ENCODE measurements around the gene NCMAP.

DNA sequence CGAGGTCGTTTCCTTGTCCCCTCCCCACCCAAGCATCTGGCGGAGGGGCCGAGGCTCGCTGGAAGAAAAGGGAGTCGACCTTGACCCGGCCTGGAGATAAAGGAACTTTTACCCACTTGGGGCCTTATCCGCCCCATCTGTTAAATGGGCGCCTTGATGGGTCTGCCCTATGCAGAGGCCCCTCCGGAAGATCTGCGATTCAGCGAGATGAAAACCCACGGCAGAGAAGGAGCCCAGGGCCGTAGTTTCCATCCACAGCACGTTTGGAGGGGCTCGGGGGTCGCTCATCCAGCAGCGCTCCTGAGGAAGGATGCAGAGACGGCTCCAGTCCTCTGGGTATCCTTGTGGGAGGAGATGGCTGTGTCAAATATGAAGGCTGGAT, 518 bp downstream of the NCMAP start:
- TF ChIP-seq RAD21 (IDR thresholded peaks at IDR 0.05; ENCODE audit: low read length) (no peak), POLR2A (IDR thresholded peaks at IDR 0.05; ENCODE audit: low read depth, low read length) (no peak), MAFK (IDR thresholded peaks at IDR 0.05; ENCODE audit: low read depth, low read length) (no peak), SMC3 (IDR thresholded peaks at IDR 0.05; ENCODE audit: low read depth, low read length) (no peak), FOS (IDR thresholded peaks at IDR 0.05; ENCODE audit: low read depth, low read length) (no peak), BHLHE40 (IDR thresholded peaks at IDR 0.05; ENCODE audit: low read depth, low read length) (no peak)
- TF ChIP-seq, protein P1, sequence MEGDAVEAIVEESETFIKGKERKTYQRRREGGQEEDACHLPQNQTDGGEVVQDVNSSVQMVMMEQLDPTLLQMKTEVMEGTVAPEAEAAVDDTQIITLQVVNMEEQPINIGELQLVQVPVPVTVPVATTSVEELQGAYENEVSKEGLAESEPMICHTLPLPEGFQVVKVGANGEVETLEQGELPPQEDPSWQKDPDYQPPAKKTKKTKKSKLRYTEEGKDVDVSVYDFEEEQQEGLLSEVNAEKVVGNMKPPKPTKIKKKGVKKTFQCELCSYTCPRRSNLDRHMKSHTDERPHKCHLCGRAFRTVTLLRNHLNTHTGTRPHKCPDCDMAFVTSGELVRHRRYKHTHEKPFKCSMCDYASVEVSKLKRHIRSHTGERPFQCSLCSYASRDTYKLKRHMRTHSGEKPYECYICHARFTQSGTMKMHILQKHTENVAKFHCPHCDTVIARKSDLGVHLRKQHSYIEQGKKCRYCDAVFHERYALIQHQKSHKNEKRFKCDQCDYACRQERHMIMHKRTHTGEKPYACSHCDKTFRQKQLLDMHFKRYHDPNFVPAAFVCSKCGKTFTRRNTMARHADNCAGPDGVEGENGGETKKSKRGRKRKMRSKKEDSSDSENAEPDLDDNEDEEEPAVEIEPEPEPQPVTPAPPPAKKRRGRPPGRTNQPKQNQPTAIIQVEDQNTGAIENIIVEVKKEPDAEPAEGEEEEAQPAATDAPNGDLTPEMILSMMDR (conservative IDR thresholded peaks at IDR 0.05; ENCODE audit: low read depth, low read length) = no peak
- TF ChIP-seq, protein P2, sequence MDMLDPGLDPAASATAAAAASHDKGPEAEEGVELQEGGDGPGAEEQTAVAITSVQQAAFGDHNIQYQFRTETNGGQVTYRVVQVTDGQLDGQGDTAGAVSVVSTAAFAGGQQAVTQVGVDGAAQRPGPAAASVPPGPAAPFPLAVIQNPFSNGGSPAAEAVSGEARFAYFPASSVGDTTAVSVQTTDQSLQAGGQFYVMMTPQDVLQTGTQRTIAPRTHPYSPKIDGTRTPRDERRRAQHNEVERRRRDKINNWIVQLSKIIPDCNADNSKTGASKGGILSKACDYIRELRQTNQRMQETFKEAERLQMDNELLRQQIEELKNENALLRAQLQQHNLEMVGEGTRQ (IDR thresholded peaks at IDR 0.05; ENCODE audit: low read depth, low read length) = no peak
- TF ChIP-seq, protein P3, sequence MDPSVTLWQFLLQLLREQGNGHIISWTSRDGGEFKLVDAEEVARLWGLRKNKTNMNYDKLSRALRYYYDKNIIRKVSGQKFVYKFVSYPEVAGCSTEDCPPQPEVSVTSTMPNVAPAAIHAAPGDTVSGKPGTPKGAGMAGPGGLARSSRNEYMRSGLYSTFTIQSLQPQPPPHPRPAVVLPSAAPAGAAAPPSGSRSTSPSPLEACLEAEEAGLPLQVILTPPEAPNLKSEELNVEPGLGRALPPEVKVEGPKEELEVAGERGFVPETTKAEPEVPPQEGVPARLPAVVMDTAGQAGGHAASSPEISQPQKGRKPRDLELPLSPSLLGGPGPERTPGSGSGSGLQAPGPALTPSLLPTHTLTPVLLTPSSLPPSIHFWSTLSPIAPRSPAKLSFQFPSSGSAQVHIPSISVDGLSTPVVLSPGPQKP (IDR thresholded peaks at IDR 0.05; ENCODE audit: borderline replicate concordance, low read depth, low read length) = no peak
